CD4-positive, alpha-beta T cell (primary cell): Measurements from ENCODE around the gene NME7. TPM values are rescaled to one million over a fixed set of nuclear protein-coding genes. Genes with fewer than 3 reads are reported as not detected.

Experiments used
- ATAC-seq: fragments of 200-7000 bp; cut with Tn5 transposase; one replicate; pipeline ENCODE4 v1.10.0; 2022; ENCODE audit warnings: mild to moderate bottlenecking; ENCODE audit not compliant: poor library complexity
- CTCF ChIA-PET: fragments of 350-600 bp; sonication (Branson Sonifier 250); formaldehyde crosslinking; loops from one replicate; lab custom pipeline; 2021; ENCODE audit warnings: antibody characterized with exemption, inconsistent platforms; lab: Charles Lee
- POLR2A ChIA-PET: fragments of 350-600 bp; sonication (Branson Sonifier 250); formaldehyde crosslinking; loops from one replicate; lab custom pipeline; 2021; ENCODE audit warnings: antibody characterized with exemption, inconsistent platforms; lab: Charles Lee
- DNase-seq, 14 experiments: peaks; one replicate each; pipeline ENCODE4 v3.0.0-alpha.2; 2013 to 2020; ENCODE audit warnings: mixed read lengths in 2 of 14
- H3K27ac ChIP-seq, 2 donors: one replicate each; pipeline versions ENCODE4 v1.5.1 to v1.7.0; 2013; ENCODE audit warnings: low read length in 2 of 2, low read depth in 1 of 2, mild to moderate bottlenecking in 1 of 2
- H3K27me3 ChIP-seq, 2 experiments: 1 replicate in 1 of 2; 2 replicates in 1 of 2; pipeline versions ENCODE4 v1.6.1 to v1.7.0; 2013; ENCODE audit warnings: low read length in 2 of 2, control low read depth in 1 of 2, mild to moderate bottlenecking in 1 of 2, moderate library complexity in 1 of 2; ENCODE audit not compliant: insufficient read depth in 2 of 2, control insufficient read depth in 1 of 2
- H3K36me3 ChIP-seq: one replicate; pipeline ENCODE4 v1.6.1; 2013; ENCODE audit warnings: low read length, control low read depth; ENCODE audit not compliant: insufficient read depth
- H3K4me1 ChIP-seq: one replicate; pipeline ENCODE4 v1.6.1; 2013; ENCODE audit warnings: low read length, control low read depth; ENCODE audit not compliant: insufficient read depth
- H3K4me3 ChIP-seq: one replicate; pipeline ENCODE4 v1.5.1; 2013; ENCODE audit warnings: mild to moderate bottlenecking, low read length, moderate library complexity
- H3K9me3 ChIP-seq, 2 experiments: 1 replicate in 1 of 2; 2 replicates in 1 of 2; pipeline versions ENCODE4 v1.6.1 to v1.7.0; 2013; ENCODE audit warnings: low read length in 2 of 2, mild to moderate bottlenecking in 2 of 2, control low read depth in 1 of 2, moderate library complexity in 1 of 2; ENCODE audit not compliant: control insufficient read depth in 1 of 2, insufficient read depth in 1 of 2
- H3K27ac Mint-ChIP-seq: one replicate; pipeline ENCODE4 v1.8.0; 2020; ENCODE audit warnings: mixed read lengths
- H3K27me3 Mint-ChIP-seq: one replicate; pipeline ENCODE4 v1.8.0; 2021; ENCODE audit warnings: mixed read lengths
- H3K36me3 Mint-ChIP-seq: one replicate; pipeline ENCODE4 v1.8.0; 2021; ENCODE audit warnings: low read depth, mixed read lengths
- H3K4me1 Mint-ChIP-seq: one replicate; pipeline ENCODE4 v1.8.0; 2021; ENCODE audit warnings: low read depth, mixed read lengths
- H3K4me3 Mint-ChIP-seq: one replicate; pipeline ENCODE4 v1.8.0; 2020; ENCODE audit warnings: mild to moderate bottlenecking, mixed read lengths
- H3K9me3 Mint-ChIP-seq: one replicate; pipeline ENCODE4 v1.8.0; 2020; ENCODE audit warnings: mixed read lengths
- intact Hi-C, 2 experiments: fragments of 100-400 bp; cut with DNase I in 1 of 2; cut with micrococcal nuclease in 1 of 2; formaldehyde crosslinking; loops; one replicate each; pipeline versions ENCODE4 v1.15.1 to v1.9.0; 2023 to 2025; cut with DNase I, micrococcal nuclease
- total RNA-seq, 174 experiments: library from RNA in 2 of 174; stranded (reverse) in 2 of 174; gene quantifications; one replicate each; pipeline ENCODE4 v1.2.3 and lab custom pipeline; 2021 to 2026
- TF ChIP-seq, protein P1 (sequence below): fragments of 200-600 bp; IDR thresholded peaks from one replicate; pipeline ENCODE4 v1.8.0; 2022; ENCODE audit warnings: antibody characterized with exemption, mild to moderate bottlenecking

The NME7 gene
- total RNA-seq, 2 experiments from 2014 or later = 7.2 to 8.3 TPM

GRCh38 chr1:169322138-169322537, 45.5 kb downstream of the NME7 start:
- no peak overlapping the region for H3K4me3 Mint-ChIP-seq
- H3K4me3 ChIP-seq = no peak overlapping the region
- no peaks in the 10 kb centered on the region for H3K4me1 ChIP-seq
- H3K9me3 ChIP-seq = no peaks in the 10 kb centered on the region
- POLR2A ChIA-PET = no interaction called here
- no peaks in the 10 kb centered on the region for H3K36me3 ChIP-seq
- H3K27ac ChIP-seq = no peak overlapping the region
- H3K27ac Mint-ChIP-seq = no peak overlapping the region
- peaks cover 17% of the 10 kb centered on the region for H3K36me3 Mint-ChIP-seq
- H3K27me3 Mint-ChIP-seq = no peaks in the 10 kb centered on the region
- DNase-seq = no peak
- H3K4me1 Mint-ChIP-seq = no peaks in the 10 kb centered on the region
- intact Hi-C loops = no loop called here
- ATAC-seq = no peak
- CTCF ChIA-PET = no interaction called here
- H3K27me3 ChIP-seq = no peaks in the 10 kb centered on the region
- TF ChIP-seq, protein P1, sequence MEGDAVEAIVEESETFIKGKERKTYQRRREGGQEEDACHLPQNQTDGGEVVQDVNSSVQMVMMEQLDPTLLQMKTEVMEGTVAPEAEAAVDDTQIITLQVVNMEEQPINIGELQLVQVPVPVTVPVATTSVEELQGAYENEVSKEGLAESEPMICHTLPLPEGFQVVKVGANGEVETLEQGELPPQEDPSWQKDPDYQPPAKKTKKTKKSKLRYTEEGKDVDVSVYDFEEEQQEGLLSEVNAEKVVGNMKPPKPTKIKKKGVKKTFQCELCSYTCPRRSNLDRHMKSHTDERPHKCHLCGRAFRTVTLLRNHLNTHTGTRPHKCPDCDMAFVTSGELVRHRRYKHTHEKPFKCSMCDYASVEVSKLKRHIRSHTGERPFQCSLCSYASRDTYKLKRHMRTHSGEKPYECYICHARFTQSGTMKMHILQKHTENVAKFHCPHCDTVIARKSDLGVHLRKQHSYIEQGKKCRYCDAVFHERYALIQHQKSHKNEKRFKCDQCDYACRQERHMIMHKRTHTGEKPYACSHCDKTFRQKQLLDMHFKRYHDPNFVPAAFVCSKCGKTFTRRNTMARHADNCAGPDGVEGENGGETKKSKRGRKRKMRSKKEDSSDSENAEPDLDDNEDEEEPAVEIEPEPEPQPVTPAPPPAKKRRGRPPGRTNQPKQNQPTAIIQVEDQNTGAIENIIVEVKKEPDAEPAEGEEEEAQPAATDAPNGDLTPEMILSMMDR = no peak
- no peaks in the 10 kb centered on the region for H3K9me3 Mint-ChIP-seq

DNA sequence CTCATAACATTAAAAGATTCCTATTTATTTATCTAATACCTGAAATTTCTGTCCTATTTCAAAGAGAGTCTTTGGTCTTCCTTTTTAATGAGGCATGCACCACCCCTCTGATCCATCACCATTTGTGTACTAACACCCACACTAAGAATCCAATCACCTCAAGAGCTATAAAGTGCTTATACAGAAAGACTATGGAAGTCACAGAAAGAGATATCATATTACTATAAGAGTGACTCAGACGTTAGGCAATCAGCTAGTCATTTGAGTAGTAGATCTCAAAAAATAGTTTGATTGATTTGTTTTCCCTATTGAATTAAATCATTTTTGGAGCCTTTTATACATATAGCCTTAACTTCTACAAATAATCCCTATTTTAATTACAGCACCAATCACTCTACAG, 46.1 kb downstream of the NME7 start:
- Histone ChIP-seq H3K4me1 (no peaks in the 10 kb centered on the region), H3K36me3 (no peaks in the 10 kb centered on the region), H3K9me3 (no peaks in the 10 kb centered on the region), H3K27ac (no peak overlapping the region), H3K4me3 (no peak overlapping the region), H3K27me3 (no peaks in the 10 kb centered on the region)
- ChIA-PET CTCF (interaction anchor here (1.7 kb wide), 1 partner anchor 16 kb away, joined by 3 read pairs; no protein-coding TSS in a partner anchor), POLR2A (no interaction called here)
- Mint-ChIP-seq H3K4me3 (no peak overlapping the region), H3K27ac (no peak overlapping the region), H3K27me3 (no peaks in the 10 kb centered on the region), H3K9me3 (no peaks in the 10 kb centered on the region), H3K4me1 (no peaks in the 10 kb centered on the region), H3K36me3 (peaks cover 17% of the 10 kb centered on the region)
- TF ChIP-seq, protein P1 = no peak
- ATAC-seq (no peak), DNase-seq (no peak)
- intact Hi-C loops = no loop called here

GRCh38 chr1:169318536-169319244, 48.9 kb downstream of the NME7 start:
- no peak for ATAC-seq
- CTCF ChIA-PET = no interaction called here
- TF ChIP-seq, protein P1 = no peak
- Histone ChIP-seq H3K27me3 (no peaks in the 10 kb centered on the region), H3K36me3 (no peaks in the 10 kb centered on the region), H3K4me1 (no peaks in the 10 kb centered on the region), H3K4me3 (no peak overlapping the region), H3K9me3 (no peaks in the 10 kb centered on the region), H3K27ac (no peak overlapping the region)
- Mint-ChIP-seq H3K27me3 (no peaks in the 10 kb centered on the region), H3K27ac (no peak overlapping the region), H3K36me3 (peaks cover 14% of the 10 kb centered on the region), H3K4me1 (no peaks in the 10 kb centered on the region), H3K4me3 (no peak overlapping the region), H3K9me3 (no peaks in the 10 kb centered on the region)
- intact Hi-C loops = no loop called here
- DNase-seq = no peak
- POLR2A ChIA-PET = no interaction called here
